ENCODE results near the gene CCDC182. TPM values are rescaled to one million over a fixed set of nuclear protein-coding genes. Genes with fewer than 3 reads are reported as not detected.

CCDC182 gene
- total RNA-seq, 1 donor from 2014 or later: not detected

DNA sequence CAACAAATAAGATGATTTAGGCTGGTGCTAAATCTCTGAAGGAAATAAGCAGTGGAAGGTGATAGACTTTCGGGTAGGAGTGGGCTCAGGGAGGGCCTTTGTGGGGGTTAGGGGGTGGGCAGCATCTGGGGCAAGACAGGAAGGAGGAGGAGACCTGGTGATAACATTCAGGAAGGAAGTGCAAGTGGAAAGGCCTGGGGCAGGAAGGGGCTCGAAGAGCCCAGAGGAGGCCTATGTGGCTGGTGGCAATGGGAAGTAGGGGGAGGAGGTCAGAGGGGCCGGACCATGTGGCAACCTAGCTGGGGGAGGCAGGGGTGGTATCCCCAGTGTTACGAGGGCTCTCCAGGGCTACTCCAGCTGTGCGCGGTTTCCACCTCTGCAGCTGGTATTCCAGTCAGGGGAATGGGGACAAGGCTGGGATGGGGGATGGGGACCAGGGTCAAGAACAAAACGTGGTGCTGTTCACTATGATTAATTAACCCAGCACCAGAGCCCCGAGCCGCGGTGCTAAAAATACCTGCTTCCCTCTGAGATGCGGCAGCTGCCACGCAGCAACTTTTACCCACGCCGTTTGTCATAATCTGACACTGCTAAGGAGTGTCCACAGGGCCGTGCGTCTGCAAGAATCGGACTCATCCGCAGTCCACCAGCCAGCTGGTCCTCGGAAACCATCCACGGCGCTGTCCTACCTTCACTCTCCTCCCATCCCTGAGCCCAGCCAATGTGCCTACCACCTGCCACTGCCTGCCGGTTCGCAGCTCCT, 5.2 kb upstream of the CCDC182 start:
- intact Hi-C loops (cut with micrococcal nuclease): no loop called here
- no peak for DNase-seq
- Mint-ChIP-seq H3K27me3 (peaks cover 18% of the 10 kb centered on the region), H3K27ac (no peak overlapping the region), H3K4me1 (peaks cover 4% of the 10 kb centered on the region), H3K36me3 (ENCODE audit: low read depth) (no peaks in the 10 kb centered on the region), H3K9me3 (no peaks in the 10 kb centered on the region), H3K4me3 (no peak overlapping the region)

DNA sequence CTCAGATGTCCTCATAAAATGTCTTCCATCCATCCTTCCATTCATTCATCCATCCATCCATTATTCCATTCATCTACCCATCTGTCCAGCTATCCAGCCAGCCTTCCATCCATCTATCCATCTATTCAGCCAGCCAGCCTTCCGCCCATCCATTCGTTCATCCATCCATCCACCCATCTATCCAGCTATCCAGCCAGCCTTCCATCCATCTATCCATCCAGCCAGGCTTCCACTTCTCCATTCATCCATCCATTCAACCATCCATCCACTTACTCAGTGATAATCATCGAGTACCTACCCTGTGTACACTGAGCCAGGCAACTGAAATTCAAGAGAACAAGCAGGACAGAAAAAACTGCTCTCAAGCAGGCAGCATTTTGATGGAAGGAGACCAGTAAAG, 4.6 kb upstream of the CCDC182 start:
- H3K9me3 Mint-ChIP-seq: no peaks in the 10 kb centered on the region
- H3K27me3 Mint-ChIP-seq: peaks cover 18% of the 10 kb centered on the region
- no peak overlapping the region for H3K4me3 Mint-ChIP-seq
- no peak for DNase-seq
- H3K36me3 Mint-ChIP-seq (ENCODE audit: low read depth): no peaks in the 10 kb centered on the region
- intact Hi-C loops (cut with micrococcal nuclease): no loop called here
- no peak overlapping the region for H3K27ac Mint-ChIP-seq
- H3K4me1 Mint-ChIP-seq: peaks cover 4% of the 10 kb centered on the region

DNA sequence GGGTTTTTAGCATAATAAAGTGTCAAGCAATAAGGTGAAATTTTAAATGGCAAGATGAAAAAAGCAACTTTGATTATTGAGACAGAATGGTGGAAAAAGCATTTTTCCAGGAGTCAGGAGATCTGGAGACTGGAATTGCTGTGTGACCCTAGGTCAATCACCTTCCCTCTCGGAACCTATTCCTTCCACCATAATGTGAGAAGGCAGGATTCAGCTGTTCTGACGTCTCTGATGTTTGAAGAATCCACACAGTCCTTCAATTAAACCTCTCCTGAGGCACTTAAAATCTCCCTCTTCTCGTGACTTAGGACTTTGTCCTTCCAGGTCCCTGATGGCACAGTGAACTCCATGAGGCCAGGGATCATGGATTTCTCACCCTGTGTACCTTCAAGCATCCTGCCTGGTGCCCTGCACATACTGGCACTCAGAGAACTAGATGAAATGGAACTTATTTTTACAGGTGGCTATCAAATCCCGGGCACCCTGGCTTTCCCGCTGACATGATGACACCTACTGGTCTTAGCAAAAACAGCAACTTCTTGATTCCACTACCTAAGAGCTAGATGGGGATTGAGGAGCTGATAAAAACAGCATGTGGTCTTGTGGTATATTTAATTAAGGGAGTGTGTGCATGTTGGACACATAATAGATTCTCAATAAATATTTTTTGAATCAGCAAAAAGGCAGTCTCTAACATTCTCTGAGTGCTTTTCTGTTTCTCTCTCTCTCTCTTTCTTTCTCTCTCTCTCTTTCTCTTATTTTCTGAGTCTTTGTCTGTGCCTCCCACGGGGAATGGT, 2.3 kb upstream of the CCDC182 start:
- intact Hi-C loops (cut with micrococcal nuclease): loop anchor here (1.0 to 2.0 kb wide), 2 partner anchors 505 to 616 kb away; no protein-coding TSS in a partner anchor
- no peak overlapping the region for H3K27ac Mint-ChIP-seq
- no peak overlapping the region for H3K4me3 Mint-ChIP-seq
- peak; percentile 80 for DNase-seq
- peaks cover 4% of the 10 kb centered on the region for H3K4me1 Mint-ChIP-seq
- no peaks in the 10 kb centered on the region for H3K36me3 Mint-ChIP-seq (ENCODE audit: low read depth)
- H3K27me3 Mint-ChIP-seq: peaks cover 21% of the 10 kb centered on the region
- no peaks in the 10 kb centered on the region for H3K9me3 Mint-ChIP-seq

DNA sequence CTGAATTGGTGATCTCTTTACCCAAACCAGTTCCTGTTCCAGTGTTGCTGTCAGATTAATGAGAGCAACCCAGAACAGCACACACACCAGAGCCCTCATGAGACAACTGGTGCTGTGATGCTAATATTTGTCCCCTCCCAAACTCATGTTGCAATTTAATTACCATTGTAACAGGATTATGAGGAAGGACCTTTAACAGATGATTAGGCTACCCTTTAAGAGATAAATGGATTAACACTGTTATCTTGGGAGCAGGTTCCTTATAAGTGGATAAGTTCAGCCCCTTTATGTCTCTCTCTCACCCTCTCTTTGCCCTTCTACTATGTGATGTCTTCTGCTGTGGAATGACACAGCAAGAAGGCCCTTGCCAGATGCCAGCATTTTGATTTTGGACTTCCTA, 1.1 kb upstream of the CCDC182 start:
- H3K27ac Mint-ChIP-seq: no peak overlapping the region
- intact Hi-C loops (cut with micrococcal nuclease): loop anchor here (2.0 kb wide), 1 partner anchor 503 kb away; no protein-coding TSS in a partner anchor
- peaks cover 4% of the 10 kb centered on the region for H3K4me1 Mint-ChIP-seq
- no peaks in the 10 kb centered on the region for H3K9me3 Mint-ChIP-seq
- DNase-seq: no peak
- H3K27me3 Mint-ChIP-seq: peaks cover 22% of the 10 kb centered on the region
- H3K36me3 Mint-ChIP-seq (ENCODE audit: low read depth): no peaks in the 10 kb centered on the region
- H3K4me3 Mint-ChIP-seq: no peak overlapping the region

DNA sequence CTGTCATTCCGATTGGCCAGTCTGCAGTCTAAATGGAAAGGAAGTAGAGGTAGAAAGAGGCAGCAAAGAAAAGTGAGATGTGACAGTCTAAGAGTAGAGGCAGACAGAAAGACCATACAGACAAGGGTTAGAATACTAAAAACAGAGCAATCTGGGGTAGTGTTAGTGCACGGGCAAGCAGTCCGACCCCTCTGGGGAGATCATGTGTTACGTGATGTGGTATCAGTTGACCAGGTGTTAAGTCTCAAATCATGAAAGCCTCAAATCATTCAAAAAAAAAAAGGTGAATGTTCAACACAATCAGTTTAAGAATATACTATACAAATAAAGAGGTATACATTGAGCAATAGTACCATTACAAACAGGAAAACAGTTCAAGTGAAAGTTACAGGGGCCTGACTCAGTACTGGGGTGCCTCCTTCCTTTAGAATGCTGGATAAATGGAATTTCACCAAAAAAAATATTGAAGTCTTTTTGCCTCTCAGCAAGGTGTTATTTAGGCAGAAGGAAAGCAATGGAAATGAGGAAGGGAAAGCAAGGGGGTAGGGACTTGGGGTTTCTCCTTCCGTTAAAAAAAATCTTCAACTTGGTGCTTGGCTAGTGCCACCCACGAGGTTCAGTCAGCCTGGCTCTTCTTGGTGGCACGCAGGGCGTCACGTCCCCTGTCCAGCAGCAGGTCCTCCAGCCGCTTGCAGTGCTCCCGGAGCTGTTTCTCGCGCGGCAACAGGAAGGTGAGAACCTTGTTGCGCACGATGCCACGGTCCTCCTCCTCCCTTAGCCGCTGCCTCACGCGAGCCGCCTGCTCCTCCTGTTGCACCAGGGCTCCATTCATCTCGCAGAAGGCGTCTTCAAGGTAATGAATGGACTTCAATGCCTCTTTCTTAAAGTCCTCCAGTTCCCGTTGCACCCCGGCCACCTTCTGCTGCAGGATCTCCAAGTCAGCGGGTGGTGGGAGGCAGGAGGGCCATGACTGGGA, 616 bp downstream of the CCDC182 start:
- H3K27me3 Mint-ChIP-seq: peaks cover 23% of the 10 kb centered on the region
- H3K4me1 Mint-ChIP-seq: peaks cover 5% of the 10 kb centered on the region
- no peaks in the 10 kb centered on the region for H3K36me3 Mint-ChIP-seq (ENCODE audit: low read depth)
- intact Hi-C loops (cut with micrococcal nuclease): no loop called here
- no peaks in the 10 kb centered on the region for H3K9me3 Mint-ChIP-seq
- H3K27ac Mint-ChIP-seq: no peak overlapping the region
- no peak for DNase-seq
- H3K4me3 Mint-ChIP-seq: no peak overlapping the region

DNA sequence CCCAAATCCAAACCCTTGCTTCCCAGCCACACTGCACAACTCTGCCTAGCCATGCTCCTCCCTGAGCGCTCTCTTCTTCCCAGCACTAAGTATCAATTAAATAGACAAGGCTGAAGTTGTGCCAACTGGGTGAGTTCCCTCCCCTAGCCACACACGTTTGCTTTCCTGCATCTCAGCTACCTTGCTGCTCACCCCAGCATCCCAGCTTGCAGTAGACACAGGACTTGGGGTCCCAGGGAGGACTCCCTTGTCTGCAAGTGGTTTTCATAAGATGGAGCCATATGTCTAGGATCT, 4.9 kb downstream of the CCDC182 start:
- DNase-seq: no peak
- H3K27me3 Mint-ChIP-seq: peaks cover 17% of the 10 kb centered on the region
- H3K27ac Mint-ChIP-seq: no peak overlapping the region
- H3K36me3 Mint-ChIP-seq (ENCODE audit: low read depth): no peaks in the 10 kb centered on the region
- H3K9me3 Mint-ChIP-seq: no peaks in the 10 kb centered on the region
- peaks cover 3% of the 10 kb centered on the region for H3K4me1 Mint-ChIP-seq
- no peak overlapping the region for H3K4me3 Mint-ChIP-seq
- intact Hi-C loops (cut with micrococcal nuclease): loop anchor here (1.0 kb wide), 1 partner anchor 609 kb away; no protein-coding TSS in a partner anchor

DNA sequence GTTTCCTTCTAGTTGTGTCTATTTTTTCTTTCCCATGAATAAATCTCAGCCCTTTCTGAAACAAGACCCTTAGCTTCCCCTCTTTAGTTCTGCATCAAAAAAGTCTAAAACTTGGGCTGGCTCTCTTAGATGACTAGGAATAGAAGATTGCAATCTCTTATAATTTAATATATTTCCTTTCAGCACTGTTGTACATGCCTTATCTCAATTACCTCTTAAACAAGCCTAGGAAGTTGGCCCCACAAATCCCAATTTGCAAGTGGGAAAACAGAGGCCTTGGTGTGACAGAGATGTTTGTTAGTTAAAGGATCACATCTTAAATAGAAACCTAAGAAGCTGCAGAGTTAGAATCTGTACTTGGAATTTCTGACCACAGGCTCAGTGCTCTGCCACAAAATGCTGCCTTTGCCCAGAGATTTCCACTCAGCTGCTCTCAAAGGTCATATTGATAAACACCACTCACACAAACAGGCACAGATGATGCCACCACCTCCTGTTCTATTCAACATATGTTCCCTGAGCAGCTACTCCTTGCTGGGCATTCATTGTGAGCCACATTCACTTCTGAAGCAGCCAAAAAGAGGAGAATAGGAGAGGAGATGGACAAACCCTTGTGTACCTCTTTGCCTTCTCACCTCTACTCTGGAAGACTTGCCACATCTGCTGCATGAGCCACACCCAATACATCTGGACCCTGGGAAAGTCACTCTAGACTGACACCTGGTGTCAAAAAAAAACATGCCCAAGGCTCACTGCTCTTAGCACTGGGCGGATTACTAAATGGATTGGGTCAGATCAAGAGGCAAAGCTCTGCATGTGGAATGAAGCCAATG, 5.5 kb downstream of the CCDC182 start:
- H3K9me3 Mint-ChIP-seq: no peaks in the 10 kb centered on the region
- peak; percentile 77 for DNase-seq
- intact Hi-C loops (cut with micrococcal nuclease): loop anchor here (1.0 kb wide), 1 partner anchor 608 kb away; no protein-coding TSS in a partner anchor
- no peaks in the 10 kb centered on the region for H3K36me3 Mint-ChIP-seq (ENCODE audit: low read depth)
- peaks cover 21% of the 10 kb centered on the region for H3K27me3 Mint-ChIP-seq
- peaks cover 3% of the 10 kb centered on the region for H3K4me1 Mint-ChIP-seq
- no peak overlapping the region for H3K4me3 Mint-ChIP-seq
- no peak overlapping the region for H3K27ac Mint-ChIP-seq

DNA sequence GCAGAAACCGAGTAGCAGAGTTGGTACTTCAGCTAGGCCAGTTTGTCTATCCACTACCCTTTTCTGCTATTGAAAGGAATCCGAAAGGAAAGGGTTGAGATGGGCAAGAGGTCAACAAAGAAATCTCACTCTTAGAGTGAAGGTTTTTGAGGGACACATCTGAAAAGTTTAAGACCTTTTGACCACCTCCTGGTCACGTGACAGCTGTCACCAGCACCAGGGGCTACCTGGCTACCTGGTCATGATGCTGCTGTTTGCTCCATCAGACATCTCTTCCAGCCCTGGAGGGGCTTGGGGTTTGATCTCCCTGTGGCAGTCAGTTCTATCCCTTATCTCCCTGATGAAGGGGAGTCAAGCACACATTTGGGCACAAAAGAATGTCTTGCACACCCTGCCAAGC, 7.6 kb downstream of the CCDC182 start:
- Mint-ChIP-seq H3K27me3 (peaks cover 29% of the 10 kb centered on the region), H3K36me3 (ENCODE audit: low read depth) (no peaks in the 10 kb centered on the region), H3K4me3 (no peak overlapping the region), H3K27ac (no peak overlapping the region), H3K9me3 (no peaks in the 10 kb centered on the region), H3K4me1 (peaks cover 3% of the 10 kb centered on the region)
- no peak for DNase-seq
- intact Hi-C loops (cut with micrococcal nuclease): no loop called here

DNA sequence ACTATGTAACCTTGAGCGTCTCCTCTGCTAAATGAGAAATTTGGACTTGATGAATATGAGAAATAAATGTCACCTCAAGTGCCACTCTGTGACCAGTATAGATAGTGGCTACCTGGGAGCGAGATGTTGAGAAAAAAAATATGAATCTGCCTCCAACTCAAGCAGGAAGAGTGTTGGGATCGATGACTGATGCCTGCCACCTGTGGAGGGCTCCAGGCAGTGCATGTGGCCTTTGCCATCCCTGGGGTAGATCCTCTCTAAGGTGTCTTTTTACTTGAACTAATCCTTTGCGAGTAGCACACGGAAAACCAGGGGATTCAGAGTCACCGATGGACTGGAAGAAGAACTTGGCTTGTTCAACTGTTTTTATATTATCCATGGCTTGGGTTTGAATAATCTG, 9.4 kb downstream of the CCDC182 start:
- Mint-ChIP-seq H3K4me1 (peaks cover 3% of the 10 kb centered on the region), H3K9me3 (no peaks in the 10 kb centered on the region), H3K4me3 (no peak overlapping the region), H3K27me3 (peaks cover 37% of the 10 kb centered on the region), H3K27ac (no peak overlapping the region), H3K36me3 (ENCODE audit: low read depth) (no peaks in the 10 kb centered on the region)
- DNase-seq: no peak
- intact Hi-C loops (cut with micrococcal nuclease): no loop called here

DNA sequence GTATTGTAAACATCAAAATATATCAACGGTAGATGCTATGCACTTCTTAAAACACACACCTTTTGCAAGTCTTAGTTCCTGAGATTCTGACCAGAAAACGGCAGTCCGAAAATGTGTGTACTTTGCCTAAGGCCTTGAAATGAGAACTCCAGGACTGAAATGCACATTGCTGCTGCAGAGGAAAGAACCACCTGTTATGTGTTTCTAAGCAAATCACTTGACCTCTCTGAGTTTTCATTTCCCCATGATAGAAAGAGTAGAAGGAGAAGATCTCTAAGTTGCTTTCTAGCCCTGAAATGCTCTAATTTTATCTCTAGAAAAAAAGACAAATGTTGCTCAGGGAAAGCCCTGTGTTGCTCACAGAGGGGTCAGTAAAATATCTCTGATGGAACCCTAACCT, 9.9 kb downstream of the CCDC182 start:
- intact Hi-C loops (cut with micrococcal nuclease): no loop called here
- H3K9me3 Mint-ChIP-seq: no peaks in the 10 kb centered on the region
- H3K27ac Mint-ChIP-seq: no peak overlapping the region
- H3K4me1 Mint-ChIP-seq: peaks cover 3% of the 10 kb centered on the region
- DNase-seq: no peak
- peaks cover 39% of the 10 kb centered on the region for H3K27me3 Mint-ChIP-seq
- no peak overlapping the region for H3K4me3 Mint-ChIP-seq
- H3K36me3 Mint-ChIP-seq (ENCODE audit: low read depth): no peaks in the 10 kb centered on the region

DNA sequence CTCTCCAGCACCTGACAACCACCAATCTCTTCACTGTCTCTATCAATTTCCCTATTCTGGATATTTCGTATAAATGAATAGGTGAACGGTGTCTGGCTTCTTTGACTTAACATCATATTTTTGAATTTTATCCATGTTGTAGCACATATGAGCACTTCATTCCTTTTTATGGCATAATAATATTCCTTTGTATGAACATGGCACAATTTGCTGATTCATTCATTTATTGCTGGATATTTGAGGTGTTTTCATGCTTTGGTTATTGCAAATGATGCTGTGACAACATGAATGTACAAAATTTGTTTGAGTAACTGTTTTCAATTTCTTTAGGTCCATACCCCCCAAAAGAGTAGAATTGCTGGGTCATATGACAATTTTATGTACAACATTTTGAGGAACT, 12.0 kb downstream of the CCDC182 start:
- peaks cover 32% of the 10 kb centered on the region for H3K27me3 Mint-ChIP-seq
- no peak overlapping the region for H3K27ac Mint-ChIP-seq
- no peaks in the 10 kb centered on the region for H3K4me1 Mint-ChIP-seq
- no peak overlapping the region for H3K4me3 Mint-ChIP-seq
- no peaks in the 10 kb centered on the region for H3K36me3 Mint-ChIP-seq (ENCODE audit: low read depth)
- DNase-seq: no peak
- H3K9me3 Mint-ChIP-seq: no peaks in the 10 kb centered on the region
- intact Hi-C loops (cut with micrococcal nuclease): no loop called here

DNA sequence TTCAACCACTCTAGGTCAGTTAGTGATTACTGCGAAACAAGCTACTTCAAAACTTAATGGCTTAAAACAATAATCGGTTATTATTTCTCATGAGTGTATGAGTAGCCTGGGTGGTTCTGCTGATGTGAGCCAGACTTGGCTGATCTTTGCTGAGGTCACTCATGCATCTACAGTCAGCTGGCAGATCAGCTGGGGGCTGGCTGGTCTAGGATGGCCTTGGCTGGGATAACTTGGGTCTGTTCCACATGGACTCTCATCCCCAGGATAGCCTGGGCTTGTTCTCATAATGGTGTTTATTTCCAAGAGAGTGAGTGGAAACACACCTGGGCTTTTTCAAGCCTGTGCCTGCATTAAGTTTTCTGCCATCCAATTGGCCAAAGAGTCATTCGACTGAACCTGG, 13.0 kb downstream of the CCDC182 start:
- Mint-ChIP-seq H3K4me3 (no peak overlapping the region), H3K4me1 (no peaks in the 10 kb centered on the region), H3K9me3 (no peaks in the 10 kb centered on the region), H3K36me3 (ENCODE audit: low read depth) (no peaks in the 10 kb centered on the region), H3K27me3 (peaks cover 30% of the 10 kb centered on the region), H3K27ac (no peak overlapping the region)
- intact Hi-C loops (cut with micrococcal nuclease): no loop called here
- no peak for DNase-seq
